Activated CD4-positive, CD25-positive, alpha-beta regulatory T cell treated with anti-CD3 and anti-CD28 coated beads, Interleukin-2, amount 50 U/mL, for 24 hours (primary cell): ENCODE data around the gene FH.

Source experiments
- ATAC-seq, 2 donors: fragments of 150-1000 bp; cut with Tn5 transposase; one replicate each; pipeline ENCODE4 v1.10.0; 2021; ENCODE audit warnings: mild to moderate bottlenecking in 1 of 2, moderate library complexity in 1 of 2

FH gene

DNA sequence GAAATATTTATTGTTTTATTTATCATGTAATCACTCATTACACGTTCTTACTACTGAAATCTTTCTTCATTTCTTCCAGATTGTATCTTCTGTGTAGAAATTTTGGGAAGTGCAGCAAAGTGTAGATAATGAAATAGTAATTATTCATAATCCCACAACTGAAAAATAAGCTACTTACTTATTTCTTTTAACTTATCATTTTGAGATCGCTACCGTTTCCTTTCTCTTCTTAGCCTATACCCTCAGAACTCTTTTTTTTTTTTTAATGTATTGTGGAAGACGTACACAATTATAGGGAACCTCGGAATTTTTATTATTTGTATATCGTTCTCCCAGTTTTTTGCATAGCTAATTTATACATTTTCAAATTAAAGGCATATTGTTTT lies 518 bp upstream of the FH start:
- no peak for ATAC-seq

DNA sequence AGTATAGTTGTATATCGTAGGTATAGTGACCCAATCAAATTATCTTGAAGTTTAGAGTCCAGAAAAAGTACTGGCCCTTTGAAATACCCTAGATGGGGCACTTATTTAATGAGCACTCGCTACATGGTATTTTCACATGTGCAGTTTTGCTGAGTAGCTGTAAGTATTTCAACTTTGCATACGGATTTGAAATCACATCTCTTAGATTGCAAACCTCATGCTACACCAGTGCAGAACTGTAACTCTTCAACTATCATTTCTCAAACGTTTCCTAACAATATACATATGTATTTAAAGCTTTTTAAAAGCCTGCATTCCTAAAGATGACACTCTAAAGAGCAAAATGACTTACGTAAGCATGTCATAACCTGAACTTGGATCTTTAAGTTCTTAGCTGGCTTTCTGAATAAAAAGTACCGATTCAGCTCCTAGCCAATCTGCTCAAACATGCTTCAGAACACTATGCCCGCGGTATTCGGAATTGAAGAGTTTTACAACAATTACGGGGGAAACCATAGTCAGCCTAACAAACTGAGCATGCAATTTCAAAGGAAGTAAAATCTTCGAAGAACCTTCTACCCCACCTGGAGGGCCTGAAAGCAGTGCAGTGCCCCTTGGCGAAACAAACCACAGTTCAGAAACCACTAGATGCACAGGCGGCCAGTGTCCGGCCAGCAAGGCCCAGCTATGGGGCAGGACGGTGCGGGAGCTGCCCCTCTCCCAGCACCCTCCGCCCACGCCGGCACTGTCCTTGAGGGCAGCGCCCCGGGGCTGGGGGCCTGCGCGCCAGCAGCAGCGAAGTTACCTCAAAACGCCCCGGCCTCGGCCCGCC lies 863 bp downstream of the FH start:
- no peak for ATAC-seq

DNA sequence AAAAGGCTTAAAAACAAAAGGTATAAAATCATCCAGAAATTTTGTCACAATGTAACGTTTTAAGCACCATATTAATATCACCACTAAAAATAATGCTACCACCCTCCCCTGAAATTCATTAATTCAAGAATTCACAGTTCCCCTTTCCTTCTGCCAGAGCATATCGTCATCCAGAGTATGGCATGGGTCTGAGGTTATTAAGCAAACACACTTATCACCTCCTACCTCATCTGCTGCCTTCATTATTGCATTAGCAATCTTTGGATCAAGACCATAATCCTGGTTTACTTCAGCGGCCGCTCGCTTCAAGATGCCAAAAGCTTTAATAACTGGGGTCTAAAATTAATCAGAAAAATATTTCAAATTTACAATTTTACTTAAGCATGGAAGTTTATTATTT lies 6.2 kb downstream of the FH start:
- no peak for ATAC-seq

DNA sequence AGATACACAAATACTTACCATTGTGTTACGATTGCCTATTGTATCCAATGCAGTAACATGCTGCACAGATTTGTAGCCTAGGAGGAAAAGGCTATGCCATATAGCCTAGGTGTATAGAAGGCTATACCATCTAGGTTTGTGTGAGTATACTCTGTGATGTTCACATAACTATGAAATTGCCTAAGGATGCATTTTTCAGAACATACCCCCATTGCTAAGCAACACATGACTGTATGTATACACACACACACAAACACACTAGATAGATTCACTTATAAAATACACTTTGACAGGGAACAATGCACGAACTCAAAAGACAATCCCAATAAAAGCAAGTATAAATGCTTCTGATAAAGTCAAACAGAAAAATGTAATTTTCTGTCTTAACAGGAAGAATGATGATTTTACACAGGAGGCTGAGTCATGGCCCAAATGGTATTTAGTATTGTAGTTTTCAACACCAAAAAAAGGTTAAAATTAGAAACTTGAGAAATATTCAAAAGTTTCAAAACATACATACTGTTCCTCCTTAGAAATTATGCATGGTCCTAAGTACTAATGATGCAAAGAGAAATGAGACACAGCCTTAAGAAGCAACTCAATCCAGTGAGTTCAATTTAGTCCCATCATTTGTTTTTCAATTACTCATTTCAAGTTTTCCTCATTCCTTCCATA lies 12.2 kb downstream of the FH start:
- no peak for ATAC-seq

DNA sequence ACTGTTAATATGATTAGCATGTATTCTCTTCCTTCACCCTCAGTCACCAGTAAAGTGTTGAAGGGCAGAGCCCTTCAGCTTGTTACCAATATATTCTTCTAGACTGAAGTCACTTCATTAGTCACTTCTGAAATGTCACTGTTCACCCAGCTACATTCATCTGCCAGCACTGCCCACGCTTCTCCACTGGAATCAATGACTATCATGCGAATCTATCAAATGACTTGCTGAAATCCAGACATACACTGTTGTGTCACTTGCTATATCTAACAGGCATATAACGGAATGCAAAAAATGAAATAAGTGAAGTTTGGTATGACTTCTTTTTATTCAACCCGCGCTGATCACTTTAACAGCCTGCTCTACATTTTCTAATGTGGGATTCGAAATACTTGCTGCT lies 16.1 kb downstream of the FH start:
- peak in 1 of 2 donors; percentile 48 for ATAC-seq

DNA sequence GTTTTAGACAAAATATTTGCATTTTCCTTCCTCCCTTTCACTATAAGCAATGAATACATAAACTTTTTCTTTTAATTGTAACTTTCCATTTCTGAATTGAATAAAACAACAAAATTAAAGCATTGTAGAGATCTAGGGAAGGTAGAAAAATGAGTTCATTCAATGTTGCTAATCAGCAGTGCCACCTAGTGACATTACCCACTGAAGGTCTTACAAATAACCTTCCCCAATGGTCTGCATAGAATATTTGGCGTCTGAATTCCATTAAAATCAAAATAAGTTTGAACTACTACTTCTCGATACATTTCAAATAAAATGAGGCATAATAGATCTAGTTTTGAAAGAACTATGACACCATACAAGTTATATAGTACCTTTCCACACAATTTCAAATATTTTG lies 19.6 kb downstream of the FH start:
- no peak for ATAC-seq

DNA sequence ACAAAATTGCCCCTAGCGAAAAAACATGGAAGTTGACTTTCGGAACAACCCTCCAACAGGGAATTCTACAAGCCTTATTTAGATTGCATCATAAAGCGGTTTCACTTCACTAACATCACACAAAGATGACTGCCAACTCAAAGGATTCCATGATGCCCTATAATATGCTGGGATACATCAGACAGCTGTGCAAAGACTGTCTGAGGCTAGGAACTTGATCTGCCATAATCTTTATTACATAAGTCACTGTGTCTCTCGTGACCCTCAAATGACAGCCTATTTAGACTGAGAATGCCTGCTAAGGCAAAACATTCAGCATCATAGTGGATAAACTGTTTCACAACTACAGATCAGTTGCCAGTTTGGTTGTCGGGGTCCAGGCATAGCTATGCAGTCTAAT lies 23.8 kb downstream of the FH start:
- ATAC-seq, result no peak

DNA sequence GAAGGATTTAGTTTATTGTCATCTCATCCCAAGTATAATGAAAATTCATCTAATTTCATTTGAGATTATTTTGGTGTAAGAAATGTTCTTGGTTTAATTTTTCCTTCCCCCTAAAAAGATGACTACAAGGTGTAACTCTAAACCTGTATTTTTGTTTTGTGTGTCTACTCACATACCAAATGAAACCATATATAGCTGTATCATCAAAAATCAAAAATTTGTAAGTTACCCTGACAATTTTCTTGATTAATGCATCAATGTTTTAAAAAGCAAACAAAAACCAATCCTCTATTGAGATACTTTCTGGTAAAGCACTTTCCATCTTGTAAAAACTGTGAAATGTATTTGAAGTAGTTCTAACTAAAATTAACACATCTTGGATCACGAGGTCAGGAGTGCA lies 30.8 kb downstream of the FH start:
- ATAC-seq, result no peak

DNA sequence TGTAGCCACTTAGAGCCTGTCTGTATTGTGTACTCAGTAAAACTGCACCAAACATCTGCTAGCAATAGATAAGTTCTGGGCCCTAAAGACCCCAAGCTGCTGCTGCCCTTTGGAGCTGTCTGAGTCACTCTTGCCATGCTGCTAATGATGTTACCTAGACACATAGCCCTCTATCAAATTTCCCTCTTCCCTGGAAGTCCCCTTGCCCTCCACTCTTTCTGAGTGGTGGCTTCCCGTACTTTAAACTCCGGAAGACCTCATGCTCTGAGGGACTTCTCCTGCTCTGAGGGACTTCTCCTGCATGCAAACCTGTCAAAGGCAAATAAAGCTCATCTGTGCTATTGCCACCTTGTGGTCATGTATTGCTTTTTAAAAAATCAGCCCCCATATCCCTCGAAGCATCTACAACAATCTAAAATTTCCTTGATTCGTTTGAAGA lies 34.0 kb downstream of the FH start:
- ATAC-seq, result peak in 1 of 2 donors; percentile 55

DNA sequence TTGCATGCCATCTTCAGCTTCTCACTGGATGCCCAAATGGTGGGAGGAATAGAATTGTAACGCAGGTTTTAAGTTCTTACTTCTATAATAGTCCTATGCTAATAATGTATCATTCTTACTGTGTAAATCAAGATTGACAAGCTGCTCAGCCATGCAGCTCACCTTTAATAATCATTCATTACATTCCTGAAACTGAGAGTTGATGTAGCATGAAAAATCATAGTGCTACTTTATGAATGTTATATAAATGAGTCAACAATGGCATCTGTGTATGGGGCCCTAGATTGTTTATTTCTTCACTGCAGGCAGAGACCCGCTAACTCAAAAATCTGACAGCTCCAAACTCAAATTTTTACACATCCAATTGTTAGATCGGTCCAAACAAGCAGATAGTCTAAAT lies 34.4 kb downstream of the FH start:
- ATAC-seq, result peak; percentile 52 to 68

DNA sequence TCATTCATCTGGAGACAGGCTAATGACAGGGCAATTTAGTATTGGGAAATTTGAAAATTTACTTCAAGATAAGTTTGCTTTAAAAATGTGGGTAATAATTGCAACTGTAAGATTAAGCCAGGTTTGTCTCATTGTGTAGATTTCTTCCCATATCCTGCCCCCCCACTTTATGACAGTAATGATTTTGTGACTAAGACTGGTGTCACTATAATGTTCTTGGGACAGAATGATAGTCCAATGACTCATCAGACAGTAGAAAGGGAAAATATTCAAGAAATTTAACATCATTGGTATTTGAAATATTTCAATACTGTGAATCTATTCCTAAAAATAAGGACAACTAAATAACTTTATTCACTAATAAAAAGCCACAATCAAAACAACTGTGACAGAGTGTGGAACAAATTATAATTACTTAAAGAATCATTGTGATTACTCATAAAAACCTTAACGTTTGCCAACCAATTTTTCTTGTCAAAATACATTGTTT lies 36.7 kb downstream of the FH start:
- ATAC-seq, result peak; percentile 61 to 75

DNA sequence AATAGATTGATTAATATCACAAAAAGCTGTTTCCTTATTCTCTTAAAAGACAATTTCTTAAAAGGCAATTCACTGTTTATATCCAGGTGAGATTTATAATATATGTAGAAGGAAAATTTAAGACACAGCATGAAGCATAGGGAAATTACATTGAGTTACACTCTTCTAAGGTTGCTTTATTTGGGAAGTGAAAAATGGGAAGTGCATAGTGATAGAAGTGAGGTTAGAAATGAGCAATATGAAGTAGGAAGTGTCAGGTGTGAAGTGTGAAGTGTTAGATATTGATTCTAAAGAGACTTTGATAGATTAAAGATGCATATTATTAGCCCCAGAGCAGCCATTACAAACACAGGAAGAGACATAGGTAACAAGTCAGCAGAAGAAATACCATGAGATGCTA lies 40.3 kb downstream of the FH start:
- no peak for ATAC-seq

DNA sequence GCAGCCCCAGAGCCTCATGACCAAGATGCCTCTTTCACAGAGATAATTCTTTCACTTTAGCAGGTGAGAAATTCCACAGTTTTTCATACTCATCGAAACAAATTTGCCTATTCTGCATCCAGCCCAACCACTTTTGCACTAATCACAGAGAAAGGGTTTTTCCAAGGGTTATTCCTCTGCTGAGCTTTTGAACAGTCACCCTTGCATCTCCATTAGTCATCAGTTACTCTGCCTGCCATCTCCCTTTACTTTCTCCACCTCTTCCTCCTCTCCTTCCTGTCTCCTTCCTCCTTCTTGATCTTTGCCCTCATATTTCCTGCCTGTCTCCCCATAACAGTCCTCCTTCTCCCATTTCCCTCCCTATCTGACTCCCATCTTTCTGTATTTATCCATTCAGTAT lies 43.9 kb downstream of the FH start:
- ATAC-seq, result peak in 1 of 2 donors; percentile 17

DNA sequence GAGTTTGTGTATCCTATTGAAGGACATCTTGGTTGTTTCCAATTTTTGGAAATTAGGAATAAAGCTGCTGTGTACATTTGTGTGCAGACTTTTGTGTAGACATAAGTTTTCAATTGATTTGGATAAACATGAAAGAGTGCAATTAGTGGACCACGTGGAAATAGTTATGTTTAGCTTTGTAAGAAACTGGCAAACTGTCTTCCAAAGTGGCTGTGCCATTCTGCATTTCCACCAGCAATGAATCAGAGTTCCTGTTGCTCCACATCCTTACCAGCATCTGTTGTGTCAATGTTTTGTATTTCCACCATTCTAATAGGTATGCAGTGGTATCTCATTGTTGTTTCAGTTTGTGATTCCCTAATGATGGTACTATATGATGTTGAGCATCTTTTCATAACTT lies 46.5 kb downstream of the FH start:
- no peak for ATAC-seq

DNA sequence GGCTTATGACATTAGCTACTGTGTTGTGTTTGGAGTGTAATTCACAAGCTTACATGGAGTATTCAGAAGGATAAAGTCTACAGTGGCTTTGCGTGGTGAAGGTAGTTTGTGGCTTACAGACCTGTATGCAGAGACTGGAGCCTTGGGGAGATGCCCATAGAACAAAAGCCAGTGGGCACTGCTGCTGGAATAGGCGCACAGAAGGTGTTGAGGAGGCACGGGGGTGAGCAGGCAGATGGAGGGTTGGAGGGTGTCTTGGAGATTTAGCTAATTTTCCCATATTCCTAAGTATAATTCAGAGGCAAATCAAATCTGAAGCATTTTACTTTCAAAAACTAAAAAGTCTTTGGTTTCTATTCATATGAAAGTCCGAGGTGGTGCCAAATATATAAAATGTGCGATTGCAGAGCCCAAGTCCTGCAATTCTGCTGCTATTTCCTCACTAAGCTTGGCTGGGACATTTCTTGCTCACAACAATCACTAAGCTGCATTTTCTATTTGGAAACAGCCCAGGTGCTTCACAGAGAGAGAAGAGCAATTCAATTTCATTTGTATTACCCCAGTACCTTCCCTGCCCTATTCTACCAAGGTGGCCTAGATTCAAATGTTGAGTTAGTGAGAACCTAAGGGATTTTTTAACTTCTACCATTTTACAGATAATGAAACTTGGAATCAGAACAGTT lies 48.5 kb downstream of the FH start:
- ATAC-seq, result no peak

DNA sequence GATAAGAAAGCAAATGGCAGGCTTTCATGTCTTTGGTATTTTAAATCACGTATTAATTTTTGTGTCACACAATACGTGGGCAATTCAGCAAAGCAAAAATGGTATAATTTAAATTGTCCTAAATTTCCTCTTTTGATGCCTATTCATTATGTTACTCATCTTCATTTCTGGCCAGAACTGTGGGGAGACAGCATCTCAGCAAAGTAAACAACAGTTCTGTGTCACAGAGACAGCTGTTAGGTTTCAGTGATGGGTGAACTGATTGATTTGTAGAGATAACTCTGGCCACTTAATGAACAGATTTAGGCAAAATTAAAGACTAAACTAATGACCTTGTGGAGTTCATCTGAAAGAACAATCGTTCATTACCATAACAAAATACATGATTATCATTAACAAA lies 49.2 kb downstream of the FH start:
- no peak for ATAC-seq

DNA sequence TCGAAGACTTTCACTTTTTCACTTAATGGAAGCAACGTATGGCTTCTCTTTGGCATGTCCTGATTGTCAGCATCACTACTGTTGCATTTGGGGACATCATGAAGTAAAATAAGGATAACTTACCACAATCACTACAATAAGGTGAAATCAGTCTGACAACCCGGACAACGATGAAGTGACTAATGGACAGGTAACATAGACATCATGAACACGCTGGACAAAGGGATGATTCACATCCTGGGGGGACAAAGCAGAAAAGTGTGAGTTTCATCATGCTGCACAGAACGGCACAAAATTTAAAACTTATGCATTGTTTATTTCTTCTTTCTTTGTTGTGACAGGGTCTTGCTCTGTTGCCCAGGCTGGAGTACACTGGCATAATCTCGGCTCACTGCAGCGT lies 53.9 kb downstream of the FH start:
- no peak for ATAC-seq

DNA sequence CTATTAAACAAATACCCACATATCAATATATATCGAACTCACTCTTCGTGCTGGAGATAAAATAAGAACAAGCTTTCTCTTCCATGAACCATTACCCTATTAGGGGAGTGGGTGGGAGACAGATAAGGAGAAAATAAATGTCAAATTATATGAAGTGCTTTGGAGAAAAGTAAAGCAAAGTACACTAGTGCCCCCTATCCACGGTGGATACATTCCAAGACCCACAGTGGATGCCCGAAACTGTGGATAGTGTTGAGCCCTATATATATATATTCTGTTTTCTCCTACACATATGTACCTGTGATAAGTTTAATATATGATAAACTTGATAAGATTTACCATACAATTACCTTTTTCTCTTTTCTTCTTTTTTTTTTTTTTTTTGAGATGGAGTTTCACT lies 54.6 kb downstream of the FH start:
- no peak for ATAC-seq

DNA sequence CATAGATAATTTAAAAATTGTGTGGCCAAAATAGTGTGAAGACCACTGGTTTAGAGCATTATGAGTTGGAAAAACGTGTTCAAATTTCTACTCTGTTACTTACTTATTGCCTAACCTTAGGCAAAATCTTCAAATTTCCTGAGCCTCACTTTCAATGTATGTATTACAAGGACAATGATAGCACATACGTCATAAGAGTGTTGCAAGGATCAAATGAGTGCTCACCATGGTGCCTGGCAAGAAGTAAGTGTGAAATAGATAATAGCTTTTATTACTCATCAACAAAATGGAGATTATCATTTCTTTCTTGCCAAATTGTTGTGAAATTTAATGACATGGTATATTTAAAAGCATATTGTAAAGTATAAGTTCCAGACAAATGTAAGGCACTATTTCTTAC lies 57.2 kb downstream of the FH start:
- ATAC-seq, result no peak

DNA sequence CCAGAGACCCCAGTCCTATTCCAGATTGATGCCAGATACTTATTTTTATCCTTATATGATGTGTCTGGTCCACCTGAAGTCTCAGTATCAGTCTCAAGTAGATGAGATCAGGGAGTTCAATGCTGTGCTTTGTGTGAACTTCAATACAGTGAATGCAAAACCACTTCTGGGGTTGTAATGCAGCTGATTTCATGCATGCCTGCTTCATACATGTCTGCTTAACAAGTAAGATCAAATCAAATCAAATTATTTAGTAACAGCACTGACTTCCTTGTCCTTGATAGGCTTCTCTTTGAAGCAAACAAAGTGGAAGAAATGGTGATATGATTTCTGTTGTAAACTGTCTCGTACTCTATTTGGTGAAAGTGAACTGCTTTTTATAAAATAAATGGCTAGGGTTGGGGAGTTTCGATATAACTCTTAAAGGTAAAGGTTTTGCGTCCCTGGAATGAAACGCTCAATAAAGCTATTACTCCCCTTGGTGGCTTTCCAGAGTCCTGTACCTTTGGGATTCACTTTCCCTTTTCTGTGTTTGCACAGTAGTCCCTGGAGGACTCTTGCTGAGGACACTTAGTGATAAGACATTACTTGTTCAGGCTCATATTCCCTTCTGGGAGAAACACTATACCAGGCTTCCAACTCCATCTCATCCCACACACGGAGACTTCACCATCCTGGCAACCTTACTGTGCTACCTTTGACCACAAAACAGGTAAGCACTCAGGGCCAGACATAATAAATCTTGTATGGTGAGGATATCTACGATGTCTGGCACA lies 59.3 kb downstream of the FH start:
- ATAC-seq, result no peak

DNA sequence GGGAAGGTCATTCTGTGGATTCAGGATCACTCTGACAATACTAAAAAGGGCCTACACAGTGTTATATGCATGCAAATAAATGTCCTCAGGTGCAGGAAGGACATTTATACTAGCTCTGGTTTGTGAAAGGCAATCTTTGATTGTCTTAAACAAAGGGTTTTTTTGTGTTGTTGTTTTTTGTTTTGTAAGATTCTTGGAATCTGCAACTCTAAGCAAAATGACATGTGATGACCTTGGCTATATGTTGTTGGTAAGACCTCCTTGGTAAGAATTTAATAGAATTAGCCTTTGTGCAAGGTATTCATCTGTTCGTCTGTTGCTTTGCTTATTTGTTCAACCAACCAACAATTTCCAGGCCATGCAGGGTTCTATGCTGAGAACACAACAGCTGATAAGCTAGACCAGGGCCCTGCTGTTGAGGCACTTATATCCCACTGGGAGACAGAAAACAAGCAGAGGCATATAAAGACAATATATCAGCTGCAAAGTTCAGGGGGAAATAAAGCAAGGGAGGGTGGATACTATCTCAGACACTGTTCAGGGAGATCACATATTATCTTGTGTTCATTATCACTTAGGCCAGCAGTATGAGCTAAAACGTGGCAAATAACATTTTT lies 60.3 kb downstream of the FH start:
- no peak for ATAC-seq

DNA sequence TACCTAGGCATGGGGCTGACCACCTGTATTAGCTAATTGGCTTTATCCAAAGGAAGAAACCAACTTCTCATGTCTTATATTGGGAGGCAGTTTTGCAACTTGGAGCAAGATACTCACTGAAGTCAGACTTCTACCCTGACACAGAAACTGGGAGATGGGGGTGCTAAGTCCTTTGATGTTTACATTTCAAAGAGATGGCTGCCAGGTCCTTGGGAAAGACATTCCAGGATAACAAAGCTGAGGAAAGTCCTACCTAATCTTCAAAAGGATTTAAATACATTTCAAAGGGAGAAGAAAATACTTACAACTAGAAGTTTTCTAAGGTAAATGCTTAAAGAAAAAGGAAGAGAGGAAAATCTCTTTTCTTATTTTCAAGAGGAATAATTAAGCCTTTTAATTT lies 62.1 kb downstream of the FH start:
- ATAC-seq, result no peak

DNA sequence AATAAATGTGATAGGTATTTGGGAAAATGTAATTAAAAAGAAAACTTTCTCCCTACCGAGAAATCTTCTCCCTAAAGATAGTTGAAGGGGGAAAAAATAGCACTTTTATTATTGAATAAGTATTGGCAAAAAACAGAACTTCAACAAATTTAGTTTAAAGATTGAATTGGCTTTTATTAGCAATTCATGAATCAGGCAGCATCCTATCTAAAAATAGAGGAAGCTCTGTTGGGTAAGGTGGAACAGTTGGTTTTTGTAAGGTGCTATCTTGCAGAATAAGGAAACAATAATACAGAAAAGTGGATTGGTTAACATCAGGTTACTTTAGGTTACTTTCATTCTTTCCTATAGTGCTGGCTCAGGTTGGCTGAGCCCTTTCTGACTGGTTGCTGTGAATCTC lies 62.8 kb downstream of the FH start:
- ATAC-seq, result no peak
